ENCODE data around the gene SEC22C.

Gene SEC22C

DNA sequence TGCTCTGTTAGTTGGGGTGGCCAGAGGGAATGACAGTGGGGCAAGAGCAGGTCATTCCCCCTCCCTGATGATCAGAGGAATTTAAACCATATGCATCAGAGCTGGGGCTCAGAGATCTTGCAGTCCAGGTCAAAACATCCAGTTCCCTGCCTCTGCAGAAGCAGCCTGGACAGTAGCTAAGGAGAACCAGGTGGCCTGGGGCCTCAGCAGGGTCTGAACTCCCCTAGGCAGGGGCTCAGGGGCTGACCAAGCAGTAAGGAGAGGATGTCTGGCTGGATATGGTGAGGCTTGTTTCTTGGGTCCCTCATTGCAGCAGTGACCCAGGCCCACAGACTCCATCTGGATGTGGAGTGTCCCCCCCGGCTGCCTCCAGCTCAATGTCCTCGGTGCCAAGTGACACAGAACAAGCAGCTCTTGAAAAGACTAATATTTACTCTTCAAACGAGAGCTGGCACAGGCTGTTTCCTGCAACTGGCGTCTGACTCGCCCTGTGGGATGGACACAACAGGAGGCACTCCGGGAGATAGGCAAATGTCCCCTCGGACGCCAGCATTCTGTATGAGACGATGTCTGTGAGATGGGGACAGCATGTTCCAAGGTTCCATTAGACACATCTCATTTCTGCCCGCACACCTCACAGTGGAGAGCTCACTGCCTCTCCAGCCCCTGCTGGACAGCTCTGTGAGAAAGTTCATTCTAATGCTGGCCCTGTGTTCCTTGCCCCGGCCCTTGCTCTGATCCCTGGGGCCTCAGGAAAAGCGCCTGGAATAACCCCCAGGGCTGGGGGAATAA, 37.1 kb downstream of the SEC22C start:
- TF ChIP-seq, protein P1, sequence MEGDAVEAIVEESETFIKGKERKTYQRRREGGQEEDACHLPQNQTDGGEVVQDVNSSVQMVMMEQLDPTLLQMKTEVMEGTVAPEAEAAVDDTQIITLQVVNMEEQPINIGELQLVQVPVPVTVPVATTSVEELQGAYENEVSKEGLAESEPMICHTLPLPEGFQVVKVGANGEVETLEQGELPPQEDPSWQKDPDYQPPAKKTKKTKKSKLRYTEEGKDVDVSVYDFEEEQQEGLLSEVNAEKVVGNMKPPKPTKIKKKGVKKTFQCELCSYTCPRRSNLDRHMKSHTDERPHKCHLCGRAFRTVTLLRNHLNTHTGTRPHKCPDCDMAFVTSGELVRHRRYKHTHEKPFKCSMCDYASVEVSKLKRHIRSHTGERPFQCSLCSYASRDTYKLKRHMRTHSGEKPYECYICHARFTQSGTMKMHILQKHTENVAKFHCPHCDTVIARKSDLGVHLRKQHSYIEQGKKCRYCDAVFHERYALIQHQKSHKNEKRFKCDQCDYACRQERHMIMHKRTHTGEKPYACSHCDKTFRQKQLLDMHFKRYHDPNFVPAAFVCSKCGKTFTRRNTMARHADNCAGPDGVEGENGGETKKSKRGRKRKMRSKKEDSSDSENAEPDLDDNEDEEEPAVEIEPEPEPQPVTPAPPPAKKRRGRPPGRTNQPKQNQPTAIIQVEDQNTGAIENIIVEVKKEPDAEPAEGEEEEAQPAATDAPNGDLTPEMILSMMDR (IDR thresholded peaks at IDR 0.05; ENCODE audit: low read depth, low read length): peak; percentile 6
- DNase-seq (ENCODE audit: extremely low read depth, low read depth): no peak

DNA sequence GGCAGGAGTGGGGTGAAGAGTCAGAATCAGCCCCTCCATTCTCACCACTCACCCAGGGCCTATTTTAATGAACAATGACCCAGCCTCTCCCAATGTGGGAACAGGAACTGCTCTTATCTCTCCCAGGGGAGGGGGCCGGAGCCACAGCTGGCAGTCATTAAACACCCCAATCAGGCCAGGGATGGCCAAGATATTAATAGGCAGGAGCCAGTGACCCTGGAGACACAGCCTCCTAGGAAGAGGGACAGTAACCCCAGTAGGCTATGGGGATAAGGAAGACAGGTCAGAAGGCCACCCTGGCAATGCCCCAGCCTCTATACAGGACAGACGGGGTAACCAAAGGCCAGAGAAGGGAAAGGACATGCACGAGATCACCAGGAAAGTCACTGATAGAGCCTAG, 40.7 kb downstream of the SEC22C start:
- DNase-seq (ENCODE audit: extremely low read depth, low read depth): no peak
- TF ChIP-seq, protein P1 (IDR thresholded peaks at IDR 0.05; ENCODE audit: low read depth, low read length): no peak

DNA sequence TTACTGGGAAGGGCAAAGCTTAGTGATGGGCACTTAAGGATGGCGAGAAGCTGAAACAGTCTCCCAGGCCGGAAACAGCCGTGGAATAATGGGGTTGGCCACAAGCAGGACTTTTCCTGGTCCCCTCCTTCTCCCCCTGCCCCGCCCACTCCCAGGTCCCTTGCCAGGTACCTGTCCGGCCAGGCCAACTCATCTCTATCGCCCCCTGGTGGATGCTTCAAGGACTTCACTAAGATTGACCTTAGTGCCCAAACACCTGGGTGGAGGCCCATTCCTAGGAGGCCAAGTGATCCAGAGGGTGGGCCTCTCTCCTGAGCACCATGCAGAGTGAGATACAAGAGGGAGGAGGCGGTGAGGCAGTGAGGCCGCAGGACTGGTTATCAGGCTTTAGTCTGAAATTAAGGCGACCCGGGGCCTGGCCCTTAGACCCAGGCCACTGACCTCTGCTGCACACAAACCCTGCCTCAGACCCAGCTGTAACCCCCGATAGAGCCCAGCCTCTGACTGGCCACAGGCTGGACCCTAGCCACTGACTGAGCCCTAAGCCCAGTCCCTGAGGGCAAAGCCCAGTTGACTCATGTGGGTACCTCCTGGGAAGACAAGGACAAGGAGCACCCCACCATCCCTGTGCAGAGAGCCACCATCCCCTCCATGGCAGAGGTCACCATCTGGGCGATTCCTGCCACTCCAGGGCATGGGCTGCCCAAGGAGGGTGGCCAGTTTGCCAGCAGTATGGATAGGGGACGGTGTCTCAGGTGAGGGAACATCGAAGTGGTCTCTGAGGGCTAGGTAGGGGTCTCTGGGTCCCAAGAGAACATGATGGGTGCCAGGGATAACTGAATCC, 41.7 kb downstream of the SEC22C start:
- TF ChIP-seq, protein P1 (IDR thresholded peaks at IDR 0.05; ENCODE audit: low read depth, low read length): peak; percentile 55
- DNase-seq (ENCODE audit: extremely low read depth, low read depth): no peak

DNA sequence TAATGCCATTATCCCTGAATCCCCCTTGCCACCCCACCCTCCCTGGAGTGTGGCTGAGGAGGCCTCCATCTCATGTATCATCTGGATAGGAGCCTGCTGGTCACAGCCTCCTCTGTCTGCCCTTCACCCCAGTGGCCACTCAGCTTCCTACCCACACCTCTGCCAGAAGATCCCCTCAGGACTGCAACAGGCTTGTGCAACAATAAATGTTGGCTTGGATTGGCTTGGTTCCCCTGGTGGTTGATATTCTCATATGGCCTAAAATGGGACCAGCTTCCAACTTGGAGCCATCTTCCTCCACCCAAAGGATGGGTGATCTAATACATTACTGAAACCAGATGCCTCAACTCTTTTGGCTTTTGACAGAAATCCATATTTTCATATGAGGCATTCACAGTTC, 44.4 kb downstream of the SEC22C start:
- TF ChIP-seq, protein P1 (IDR thresholded peaks at IDR 0.05; ENCODE audit: low read depth, low read length): no peak
- DNase-seq (ENCODE audit: extremely low read depth, low read depth): no peak

DNA sequence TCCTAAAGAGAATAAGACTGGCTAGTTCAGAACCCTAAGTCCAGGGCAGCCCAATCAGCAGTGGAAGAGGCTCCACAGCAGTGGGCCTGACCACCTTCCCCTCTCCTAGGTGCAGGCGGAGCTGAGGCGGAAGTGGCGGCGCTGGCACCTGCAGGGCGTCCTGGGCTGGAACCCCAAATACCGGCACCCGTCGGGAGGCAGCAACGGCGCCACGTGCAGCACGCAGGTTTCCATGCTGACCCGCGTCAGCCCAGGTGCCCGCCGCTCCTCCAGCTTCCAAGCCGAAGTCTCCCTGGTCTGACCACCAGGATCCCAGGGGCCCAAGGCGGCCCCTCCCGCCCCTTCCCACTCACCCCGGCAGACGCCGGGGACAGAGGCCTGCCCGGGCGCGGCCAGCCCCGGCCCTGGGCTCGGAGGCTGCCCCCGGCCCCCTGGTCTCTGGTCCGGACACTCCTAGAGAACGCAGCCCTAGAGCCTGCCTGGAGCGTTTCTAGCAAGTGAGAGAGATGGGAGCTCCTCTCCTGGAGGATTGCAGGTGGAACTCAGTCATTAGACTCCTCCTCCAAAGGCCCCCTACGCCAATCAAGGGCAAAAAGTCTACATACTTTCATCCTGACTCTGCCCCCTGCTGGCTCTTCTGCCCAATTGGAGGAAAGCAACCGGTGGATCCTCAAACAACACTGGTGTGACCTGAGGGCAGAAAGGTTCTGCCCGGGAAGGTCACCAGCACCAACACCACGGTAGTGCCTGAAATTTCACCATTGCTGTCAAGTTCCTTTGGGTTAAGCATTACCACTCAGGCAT, 45.6 kb downstream of the SEC22C start:
- no peak for DNase-seq (ENCODE audit: extremely low read depth, low read depth)
- TF ChIP-seq, protein P1 (IDR thresholded peaks at IDR 0.05; ENCODE audit: low read depth, low read length): peak; percentile 24

DNA sequence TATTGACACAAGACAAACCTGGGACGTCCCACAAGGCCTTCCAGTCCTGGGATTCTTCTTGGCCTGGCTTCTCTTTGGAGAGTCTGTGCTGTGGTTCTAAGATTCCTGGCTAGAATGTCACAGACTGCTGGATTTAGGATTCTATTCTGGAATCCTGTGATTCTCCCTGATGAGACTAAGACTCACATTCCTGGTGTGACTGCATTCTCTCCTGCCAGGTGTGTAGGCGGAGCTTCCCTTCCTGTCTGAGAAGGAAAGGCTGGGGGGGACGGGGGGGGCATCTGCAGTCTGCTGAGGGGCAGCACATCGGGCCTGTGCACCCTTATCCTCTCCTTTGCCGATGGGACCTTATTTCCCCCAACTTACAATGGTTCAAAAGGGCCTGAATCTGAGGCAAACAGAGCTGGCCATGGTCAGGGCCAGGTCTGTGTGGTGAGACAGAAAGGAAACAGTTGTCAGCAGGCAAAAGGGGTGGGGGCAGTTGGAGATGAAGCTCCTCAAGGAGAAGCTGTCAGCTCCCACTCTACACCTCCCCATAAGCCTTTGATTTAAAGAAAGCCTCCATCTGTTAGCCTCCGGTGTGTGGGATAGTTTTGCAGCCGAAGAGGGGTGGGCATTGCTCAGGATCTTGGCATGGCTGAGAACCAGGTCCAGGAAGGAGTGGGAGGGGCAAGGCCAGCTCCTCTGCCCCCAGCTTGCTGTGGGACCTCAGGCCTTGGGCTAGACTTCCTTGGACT, 48.4 kb downstream of the SEC22C start:
- DNase-seq (ENCODE audit: extremely low read depth, low read depth): no peak
- TF ChIP-seq, protein P1 (IDR thresholded peaks at IDR 0.05; ENCODE audit: low read depth, low read length): no peak
